NCI-H1436 treated with DMSO at 0.1 percent for 48 hours (cell line): Measurements from ENCODE around the gene WDR47.
A peak's percentile ranks its signal among the peaks of the same experiment; 100 is the strongest.
"Not testable (repeated sequence)": the region's sequence is repeated elsewhere in the genome, so short reads cannot be mapped to it uniquely, and the experiment has no call there.

Experiments
- DNase-seq: peaks from one replicate; lab custom pipeline; 2025; lab: John Stamatoyannopoulos, UW

Gene WDR47

GRCh38 chr1:109052145-109052544 is 10.2 kb upstream of the WDR47 start:
- not testable (repeated sequence) for DNase-seq

GRCh38 chr1:109050228-109050995 is 8.5 kb upstream of the WDR47 start:
- no peak for DNase-seq

GRCh38 chr1:109048335-109048734 is 6.4 kb upstream of the WDR47 start:
- DNase-seq, result no peak

GRCh38 chr1:109047339-109047738 is 5.4 kb upstream of the WDR47 start:
- no peak for DNase-seq

GRCh38 chr1:109046671-109047070 is 4.8 kb upstream of the WDR47 start:
- DNase-seq, result no peak

GRCh38 chr1:109045595-109045994 is 3.7 kb upstream of the WDR47 start:
- no peak for DNase-seq

GRCh38 chr1:109040989-109041620 is 797 bp downstream of the WDR47 start:
- DNase-seq, result no peak

GRCh38 chr1:109040627-109040988 is 1.3 kb downstream of the WDR47 start:
- no peak for DNase-seq

GRCh38 chr1:109034382-109034781 is 7.5 kb downstream of the WDR47 start:
- no peak for DNase-seq

GRCh38 chr1:109029493-109029892 is 12.4 kb downstream of the WDR47 start:
- not testable (repeated sequence) for DNase-seq

- DNase-seq, result no peak
Observed at GRCh38 chr1:109027841-109028240, 14.1 kb downstream of the WDR47 start.

GRCh38 chr1:109025694-109026093 is 16.2 kb downstream of the WDR47 start:
- no peak for DNase-seq

GRCh38 chr1:109024646-109025045 is 17.3 kb downstream of the WDR47 start:
- DNase-seq, result no peak

GRCh38 chr1:109020693-109021257 is 21.1 kb downstream of the WDR47 start:
- no peak for DNase-seq

GRCh38 chr1:109017719-109018118 is 24.2 kb downstream of the WDR47 start:
- not testable (repeated sequence) for DNase-seq

GRCh38 chr1:109017134-109017533 is 24.8 kb downstream of the WDR47 start:
- no peak for DNase-seq

GRCh38 chr1:109011335-109011734 is 30.6 kb downstream of the WDR47 start:
- DNase-seq, result no peak

GRCh38 chr1:108996622-108997021 is 45.3 kb downstream of the WDR47 start:
- not testable (repeated sequence) for DNase-seq

- no peak for DNase-seq
Observed at GRCh38 chr1:108983114-108983513, 58.8 kb downstream of the WDR47 start.

- DNase-seq, result no peak
Observed at GRCh38 chr1:108976658-108977057, 65.2 kb downstream of the WDR47 start.

- DNase-seq, result no peak
Observed at GRCh38 chr1:108972951-108973350, 69.0 kb downstream of the WDR47 start.

- DNase-seq, result no peak
Observed at GRCh38 chr1:108969346-108969745, 72.6 kb downstream of the WDR47 start.

- DNase-seq, result peak; percentile 52
Observed at GRCh38 chr1:108963052-108963686, 78.7 kb downstream of the WDR47 start, which contains the start of gene CLCC1. TSS of gene CLCC1 (minus strand) at chr1:108963484. CDS start at chr1:108950437, 13,047 bp downstream.
